ENCODE results near the gene TMEM175. TPM values are rescaled to one million over a fixed set of nuclear protein-coding genes. Genes with fewer than 3 reads are reported as not detected.

Gene TMEM175
- total RNA-seq, 2 donors from 2014 or later: 44.1 to 74.6 TPM

DNA sequence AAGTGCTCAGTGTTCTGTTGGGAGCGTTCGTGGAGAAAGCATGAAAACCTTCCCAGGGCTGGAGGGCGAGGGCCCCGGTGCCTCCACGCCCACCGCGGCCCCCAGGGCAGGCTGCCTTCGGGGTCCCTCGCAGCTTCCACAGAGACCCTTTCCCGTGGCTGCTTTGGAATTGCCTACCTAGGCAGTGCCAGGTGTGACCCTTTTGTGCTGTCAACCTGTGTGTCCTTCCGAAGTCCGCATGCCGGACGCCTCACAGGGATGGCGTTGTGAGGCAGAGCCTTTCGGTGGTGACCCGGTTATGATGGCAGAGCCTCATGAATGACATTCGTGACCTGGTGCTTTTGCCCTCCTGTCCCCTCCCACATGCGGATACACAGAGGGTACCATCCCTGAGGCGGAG lies 17.4 kb downstream of the TMEM175 start:
- WGBS: 92% methylated on average over 18 of the region's 20 CpGs
- no peak overlapping the region for H3K27ac ChIP-seq
- no peak for DNase-seq (ENCODE audit: low spot score)
- no peaks in the 10 kb centered on the region for H3K9me3 ChIP-seq
- no peaks in the 10 kb centered on the region for H3K36me3 ChIP-seq
- intact Hi-C loops (cut with DNase I): no loop called here
- no peaks in the 10 kb centered on the region for H3K4me1 ChIP-seq (replicated peaks)
- TF ChIP-seq POLR2A (IDR thresholded peaks at IDR 0.05) (no peak), POLR2AphosphoS5 (IDR thresholded peaks at IDR 0.05) (no peak)
- TF ChIP-seq, protein P1, sequence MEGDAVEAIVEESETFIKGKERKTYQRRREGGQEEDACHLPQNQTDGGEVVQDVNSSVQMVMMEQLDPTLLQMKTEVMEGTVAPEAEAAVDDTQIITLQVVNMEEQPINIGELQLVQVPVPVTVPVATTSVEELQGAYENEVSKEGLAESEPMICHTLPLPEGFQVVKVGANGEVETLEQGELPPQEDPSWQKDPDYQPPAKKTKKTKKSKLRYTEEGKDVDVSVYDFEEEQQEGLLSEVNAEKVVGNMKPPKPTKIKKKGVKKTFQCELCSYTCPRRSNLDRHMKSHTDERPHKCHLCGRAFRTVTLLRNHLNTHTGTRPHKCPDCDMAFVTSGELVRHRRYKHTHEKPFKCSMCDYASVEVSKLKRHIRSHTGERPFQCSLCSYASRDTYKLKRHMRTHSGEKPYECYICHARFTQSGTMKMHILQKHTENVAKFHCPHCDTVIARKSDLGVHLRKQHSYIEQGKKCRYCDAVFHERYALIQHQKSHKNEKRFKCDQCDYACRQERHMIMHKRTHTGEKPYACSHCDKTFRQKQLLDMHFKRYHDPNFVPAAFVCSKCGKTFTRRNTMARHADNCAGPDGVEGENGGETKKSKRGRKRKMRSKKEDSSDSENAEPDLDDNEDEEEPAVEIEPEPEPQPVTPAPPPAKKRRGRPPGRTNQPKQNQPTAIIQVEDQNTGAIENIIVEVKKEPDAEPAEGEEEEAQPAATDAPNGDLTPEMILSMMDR (IDR thresholded peaks at IDR 0.05): no peak
- H3K4me3 ChIP-seq: no peak overlapping the region
- H3K27me3 ChIP-seq (replicated peaks; ENCODE audit: insufficient read depth): no peaks in the 10 kb centered on the region

DNA sequence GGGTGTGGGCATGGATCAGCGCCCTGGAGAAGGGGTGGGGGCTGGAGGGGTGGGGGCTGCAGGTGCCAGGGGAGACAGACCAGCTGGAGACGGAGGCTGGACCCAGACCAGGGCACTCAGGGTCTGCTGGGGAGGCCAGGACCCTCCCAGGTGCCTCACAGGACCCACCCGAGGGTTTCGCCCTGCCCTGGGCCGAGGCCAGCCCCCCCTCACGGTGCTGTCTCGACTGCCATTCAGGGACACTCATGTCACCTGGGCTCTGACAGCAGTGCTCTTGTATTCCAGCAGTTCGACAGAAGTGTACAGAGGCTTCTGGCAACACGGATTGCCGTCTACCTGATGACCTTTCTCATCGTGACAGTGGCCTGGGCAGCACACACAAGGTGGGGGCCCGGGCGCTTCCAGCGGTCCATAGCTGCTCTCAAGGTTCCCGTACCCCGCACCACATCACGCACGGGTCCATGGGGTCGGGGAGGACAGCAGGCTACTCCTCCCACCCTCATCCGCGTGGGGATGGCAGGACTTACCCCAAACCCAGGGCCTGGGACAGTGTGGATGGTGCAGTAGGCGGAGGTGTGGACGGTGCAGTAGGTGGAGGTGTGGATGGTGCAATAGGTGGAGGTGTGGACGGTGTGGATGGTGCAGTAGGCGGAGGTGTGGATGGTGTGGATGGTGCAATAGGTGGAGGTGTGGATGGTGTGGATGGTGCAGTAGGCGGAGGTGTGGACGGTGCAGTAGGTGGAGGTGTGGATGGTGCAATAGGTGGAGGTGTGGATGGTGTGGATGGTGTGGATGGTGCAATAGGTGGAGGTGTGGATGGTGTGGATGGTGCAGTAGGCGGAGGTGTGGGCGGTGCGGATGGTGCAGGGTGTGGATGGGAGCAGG lies 18.1 kb downstream of the TMEM175 start:
- intact Hi-C loops (cut with DNase I): no loop called here
- Histone ChIP-seq H3K36me3 (no peaks in the 10 kb centered on the region), H3K27me3 (replicated peaks; ENCODE audit: insufficient read depth) (no peaks in the 10 kb centered on the region), H3K4me3 (no peak overlapping the region), H3K4me1 (replicated peaks) (no peaks in the 10 kb centered on the region), H3K27ac (no peak overlapping the region), H3K9me3 (no peaks in the 10 kb centered on the region)
- 91% methylated on average over 26 of the region's 30 CpGs for WGBS
- no peak for TF ChIP-seq POLR2AphosphoS5 (IDR thresholded peaks at IDR 0.05)
- TF ChIP-seq POLR2A (IDR thresholded peaks at IDR 0.05): no peak
- TF ChIP-seq, protein P1 (IDR thresholded peaks at IDR 0.05): no peak
- no peak for DNase-seq (ENCODE audit: low spot score)

DNA sequence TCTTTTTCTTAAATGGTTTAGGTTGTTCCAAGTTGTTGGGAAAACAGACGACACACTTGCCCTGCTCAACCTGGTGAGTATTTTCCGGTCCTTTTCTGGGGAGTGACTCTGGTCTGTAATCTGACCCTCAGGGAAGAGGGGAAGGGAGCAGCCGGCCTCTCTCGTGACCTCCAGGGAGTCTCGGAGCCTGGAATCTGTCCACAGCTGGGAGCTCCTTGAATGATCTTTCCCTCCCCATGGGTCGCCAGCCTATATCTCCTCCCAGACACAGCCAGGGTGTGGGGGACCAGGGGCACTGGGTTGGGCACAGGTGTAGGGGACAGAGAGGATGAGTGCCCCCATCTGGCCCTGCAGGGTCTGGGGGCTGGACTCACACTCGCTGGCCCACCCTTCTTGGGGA lies 18.9 kb downstream of the TMEM175 start:
- Histone ChIP-seq H3K36me3 (no peaks in the 10 kb centered on the region), H3K4me3 (no peak overlapping the region), H3K27ac (no peak overlapping the region), H3K9me3 (no peaks in the 10 kb centered on the region), H3K4me1 (replicated peaks) (no peaks in the 10 kb centered on the region), H3K27me3 (replicated peaks; ENCODE audit: insufficient read depth) (no peaks in the 10 kb centered on the region)
- intact Hi-C loops (cut with DNase I): no loop called here
- WGBS: 68% methylated on average over 7 of the region's 7 CpGs
- DNase-seq (ENCODE audit: low spot score): no peak
- TF ChIP-seq POLR2AphosphoS5 (IDR thresholded peaks at IDR 0.05) (no peak), POLR2A (IDR thresholded peaks at IDR 0.05) (no peak)
- TF ChIP-seq, protein P1 (IDR thresholded peaks at IDR 0.05): no peak

DNA sequence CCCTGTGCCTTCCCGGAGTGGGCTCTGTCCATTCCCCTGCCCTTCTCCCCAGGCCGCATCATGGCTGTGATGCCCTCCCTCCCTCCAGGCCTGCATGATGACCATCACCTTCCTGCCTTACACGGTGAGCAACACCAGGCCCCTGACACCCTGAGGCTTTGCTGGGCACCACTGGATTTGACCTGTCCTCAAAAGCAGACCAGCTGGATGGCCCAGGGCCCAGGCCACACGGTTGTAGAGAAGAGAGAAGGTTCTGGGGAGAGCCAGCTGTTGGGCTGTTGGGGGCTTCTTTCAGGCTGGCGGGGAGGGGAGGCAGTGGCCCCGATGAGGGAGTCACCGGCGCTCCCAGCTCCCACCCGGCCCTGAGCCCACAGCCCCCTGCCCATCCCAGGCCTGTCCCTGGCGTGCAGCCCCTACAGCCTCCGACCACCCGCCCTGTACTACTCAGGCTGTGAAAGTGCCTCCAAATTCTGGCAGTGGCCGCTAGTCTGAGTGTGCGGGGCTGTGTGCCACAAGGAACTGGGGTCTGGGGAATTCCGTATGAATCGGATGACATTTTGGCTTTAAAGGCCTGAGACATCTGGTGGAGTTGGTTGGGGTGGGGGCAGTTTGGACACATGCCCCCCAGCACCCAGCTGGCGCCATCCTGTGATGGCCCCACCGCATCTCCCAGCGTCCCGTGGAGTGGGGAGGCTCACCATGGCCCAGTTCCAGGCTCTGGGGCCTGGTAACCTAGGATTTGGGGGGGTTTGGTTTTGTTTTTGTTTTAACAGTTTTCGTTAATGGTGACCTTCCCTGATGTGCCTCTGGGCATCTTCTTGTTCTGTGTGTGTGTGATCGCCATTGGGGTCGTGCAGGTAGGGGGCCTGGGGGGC lies 19.6 kb downstream of the TMEM175 start:
- no peak overlapping the region for H3K4me3 ChIP-seq
- intact Hi-C loops (cut with DNase I): no loop called here
- 85% methylated on average over 23 of the region's 23 CpGs for WGBS
- no peaks in the 10 kb centered on the region for H3K9me3 ChIP-seq
- no peaks in the 10 kb centered on the region for H3K27me3 ChIP-seq (replicated peaks; ENCODE audit: insufficient read depth)
- no peak for DNase-seq (ENCODE audit: low spot score)
- H3K36me3 ChIP-seq: no peaks in the 10 kb centered on the region
- H3K4me1 ChIP-seq (replicated peaks): no peaks in the 10 kb centered on the region
- TF ChIP-seq, protein P1 (IDR thresholded peaks at IDR 0.05): no peak
- TF ChIP-seq POLR2A (IDR thresholded peaks at IDR 0.05) (no peak), POLR2AphosphoS5 (IDR thresholded peaks at IDR 0.05) (no peak)
- no peak overlapping the region for H3K27ac ChIP-seq

Data from prostate gland (tissue), 2 donors.